ENCODE data around the gene PHACTR3. TPM values are rescaled to one million over a fixed set of nuclear protein-coding genes. Genes with fewer than 3 reads are reported as not detected.

PHACTR3 gene
- total RNA-seq, 4 donors from 2014 or later, result 0.26 to 3.2 (median 0.57) TPM

GRCh38 chr20:59666586-59666985 is 62.2 kb downstream of the PHACTR3 start:
- DNase-seq, result no peak
- no peaks in the 10 kb centered on the region for H3K27me3 ChIP-seq
- no peak overlapping the region for H3K4me3 ChIP-seq
- no peaks in the 10 kb centered on the region for H3K9me3 ChIP-seq
- no peak for TF ChIP-seq POLR2A (IDR thresholded peaks at IDR 0.05)
- no peak for TF ChIP-seq CTCF (IDR thresholded peaks at IDR 0.05)
- H3K27ac ChIP-seq, result no peak overlapping the region
- intact Hi-C loops (cut with DNase I; ENCODE audit: low total_unique reads), result no loop called here
- H3K4me1 ChIP-seq, result no peaks in the 10 kb centered on the region
- H3K36me3 ChIP-seq, result no peaks in the 10 kb centered on the region

GRCh38 chr20:59667131-59667530 is 62.8 kb downstream of the PHACTR3 start:
- Histone ChIP-seq H3K27me3 (no peaks in the 10 kb centered on the region), H3K36me3 (no peaks in the 10 kb centered on the region), H3K27ac (no peak overlapping the region), H3K4me1 (no peaks in the 10 kb centered on the region), H3K9me3 (no peaks in the 10 kb centered on the region), H3K4me3 (no peak overlapping the region)
- DNase-seq, result no peak
- TF ChIP-seq POLR2A (IDR thresholded peaks at IDR 0.05) (no peak), CTCF (IDR thresholded peaks at IDR 0.05) (no peak)
- intact Hi-C loops (cut with DNase I; ENCODE audit: low total_unique reads), result no loop called here

- no peaks in the 10 kb centered on the region for H3K27me3 ChIP-seq
- no peak for DNase-seq
- H3K4me1 ChIP-seq, result no peaks in the 10 kb centered on the region
- H3K36me3 ChIP-seq, result no peaks in the 10 kb centered on the region
- TF ChIP-seq CTCF (IDR thresholded peaks at IDR 0.05), result no peak
- no peak for TF ChIP-seq POLR2A (IDR thresholded peaks at IDR 0.05)
- no peak overlapping the region for H3K27ac ChIP-seq
- H3K4me3 ChIP-seq, result no peak overlapping the region
- intact Hi-C loops (cut with DNase I; ENCODE audit: low total_unique reads), result no loop called here
- no peaks in the 10 kb centered on the region for H3K9me3 ChIP-seq
These were observed 63.7 kb downstream of the PHACTR3 start for GRCh38 chr20:59667981-59668515.

- DNase-seq, result no peak
- no peaks in the 10 kb centered on the region for H3K4me1 ChIP-seq
- no peak overlapping the region for H3K27ac ChIP-seq
- no peaks in the 10 kb centered on the region for H3K36me3 ChIP-seq
- no peaks in the 10 kb centered on the region for H3K27me3 ChIP-seq
- intact Hi-C loops (cut with DNase I; ENCODE audit: low total_unique reads), result no loop called here
- no peak overlapping the region for H3K4me3 ChIP-seq
- TF ChIP-seq CTCF (IDR thresholded peaks at IDR 0.05) (no peak), POLR2A (IDR thresholded peaks at IDR 0.05) (no peak)
- no peaks in the 10 kb centered on the region for H3K9me3 ChIP-seq
These were observed 64.8 kb downstream of the PHACTR3 start for GRCh38 chr20:59668926-59669850.

GRCh38 chr20:59670786-59671492 is 66.6 kb downstream of the PHACTR3 start:
- intact Hi-C loops (cut with DNase I; ENCODE audit: low total_unique reads), result no loop called here
- Histone ChIP-seq H3K4me1 (no peaks in the 10 kb centered on the region), H3K4me3 (no peak overlapping the region), H3K9me3 (no peaks in the 10 kb centered on the region), H3K27me3 (no peaks in the 10 kb centered on the region), H3K36me3 (no peaks in the 10 kb centered on the region), H3K27ac (no peak overlapping the region)
- DNase-seq, result no peak
- TF ChIP-seq POLR2A (IDR thresholded peaks at IDR 0.05) (no peak), CTCF (IDR thresholded peaks at IDR 0.05) (no peak)
